ENCODE data around the gene TSR1.

The TSR1 gene

DNA sequence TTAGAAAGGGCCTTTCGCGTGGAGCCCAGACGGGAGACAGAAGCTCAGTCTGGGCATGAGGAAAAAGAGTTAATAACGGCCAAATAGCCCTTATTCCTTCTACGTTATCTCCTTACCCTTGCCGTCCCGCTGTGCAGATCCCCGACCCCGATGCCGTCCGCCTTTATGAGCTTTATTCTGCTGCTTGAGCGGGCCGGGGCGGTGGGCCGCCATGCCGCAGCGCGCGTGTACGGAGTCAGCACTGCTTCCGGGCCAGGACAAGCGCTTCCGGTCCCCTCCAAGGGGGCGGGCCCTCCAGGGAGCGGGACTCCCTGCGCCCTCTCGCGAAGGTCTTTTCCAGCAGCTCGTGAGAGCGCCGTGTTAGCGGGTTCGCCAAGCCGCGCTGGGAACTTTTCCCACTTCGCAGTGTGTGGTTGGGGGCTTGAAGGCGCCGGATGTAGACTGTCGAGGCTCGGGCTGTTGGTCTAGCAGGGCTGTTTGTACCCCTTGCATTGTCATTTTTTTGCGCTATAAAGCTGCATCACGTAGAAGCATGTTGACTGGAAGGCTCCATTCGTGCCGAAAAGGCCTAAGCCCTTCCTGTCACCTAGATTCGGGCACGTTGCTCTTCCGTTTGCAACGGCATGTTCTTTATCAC is at the start of gene TSR1:
Gene TSR1 (minus strand): TSS at position 243 of the 637 bp plus-strand sequence. CDS start 30 bp downstream, at position 213.
- DNase-seq = peak; percentile 95

DNA sequence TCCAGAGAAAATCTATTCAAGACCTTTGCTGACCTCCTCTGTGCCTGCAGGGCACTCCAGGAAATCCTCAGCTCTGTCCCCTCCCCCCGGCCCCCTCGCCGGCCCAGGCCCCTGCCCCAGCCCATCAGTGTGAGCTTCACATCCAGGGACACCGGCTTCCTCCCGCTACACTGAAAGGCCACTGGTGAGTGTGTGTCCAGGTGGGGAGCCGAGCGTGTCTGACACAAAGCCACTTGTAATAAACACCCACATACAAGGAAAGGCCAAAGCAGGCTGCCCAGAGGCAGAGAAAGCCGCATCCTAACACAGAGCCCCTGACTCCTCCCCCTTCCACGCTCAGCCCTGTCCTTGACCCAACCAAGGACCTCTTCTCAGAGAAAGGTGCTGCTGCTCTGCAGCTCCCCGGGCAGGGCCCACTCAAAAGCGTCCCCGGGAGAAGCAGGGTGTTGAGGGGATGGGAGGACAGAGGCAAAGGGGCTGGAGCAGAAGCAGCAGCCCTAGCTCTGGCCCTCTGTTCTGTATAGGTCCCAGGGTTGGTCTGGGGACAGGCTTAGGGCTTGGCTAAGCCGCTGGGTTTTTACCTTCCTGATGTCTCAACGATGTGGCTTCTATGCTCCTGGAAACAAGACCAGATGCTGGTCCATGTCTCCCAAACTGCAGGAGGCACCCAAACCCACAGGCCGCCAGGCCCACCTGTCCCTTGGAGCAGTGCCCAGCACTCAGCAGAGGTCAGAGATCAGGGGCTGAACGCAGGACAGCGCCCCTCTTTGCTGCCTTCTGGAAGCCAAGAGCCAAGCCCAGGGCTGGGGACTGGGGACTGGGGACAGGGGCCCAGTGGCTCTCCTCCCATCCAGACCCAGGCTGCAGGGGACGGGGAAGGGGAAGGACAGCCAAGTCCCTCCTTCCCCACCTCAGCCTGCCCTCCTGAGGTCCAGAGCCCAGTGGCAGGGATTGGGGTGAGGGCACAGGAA is 49.3 kb upstream of the TSR1 start:
- no peak for DNase-seq

DNA sequence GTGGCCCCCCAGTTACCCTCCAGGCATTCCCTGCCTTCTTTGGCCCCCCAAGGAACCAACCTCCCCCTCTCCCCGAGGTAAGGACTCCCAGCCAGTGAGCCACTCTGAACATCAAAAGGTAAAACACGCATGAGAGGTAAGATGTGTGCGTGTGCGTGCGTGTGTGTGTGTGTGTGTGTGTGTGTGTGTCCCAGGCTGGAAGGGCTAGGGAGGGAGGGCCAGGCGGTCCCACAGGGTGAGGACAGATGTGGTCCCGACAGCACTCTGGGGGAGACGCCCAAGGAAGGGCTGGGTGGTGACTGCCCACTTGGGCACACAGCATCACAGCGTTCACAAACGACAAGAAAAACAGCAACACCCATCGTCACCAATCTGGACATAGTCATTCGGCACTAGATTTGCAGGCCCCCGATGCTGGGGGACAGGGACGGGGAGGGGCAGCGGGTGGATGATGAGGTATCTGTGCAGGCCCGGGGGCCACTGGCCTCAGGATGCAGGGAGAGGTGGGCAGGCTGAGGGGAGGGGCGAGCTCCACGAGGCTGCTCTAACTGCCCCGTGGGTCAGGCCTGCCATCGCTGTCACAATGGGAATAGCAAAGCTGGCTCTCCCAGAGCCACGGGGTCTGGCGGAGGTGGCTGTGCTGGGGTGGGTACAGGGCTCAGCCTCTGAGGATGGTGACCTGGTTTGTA is 48.3 kb upstream of the TSR1 start:
- no peak for DNase-seq

DNA sequence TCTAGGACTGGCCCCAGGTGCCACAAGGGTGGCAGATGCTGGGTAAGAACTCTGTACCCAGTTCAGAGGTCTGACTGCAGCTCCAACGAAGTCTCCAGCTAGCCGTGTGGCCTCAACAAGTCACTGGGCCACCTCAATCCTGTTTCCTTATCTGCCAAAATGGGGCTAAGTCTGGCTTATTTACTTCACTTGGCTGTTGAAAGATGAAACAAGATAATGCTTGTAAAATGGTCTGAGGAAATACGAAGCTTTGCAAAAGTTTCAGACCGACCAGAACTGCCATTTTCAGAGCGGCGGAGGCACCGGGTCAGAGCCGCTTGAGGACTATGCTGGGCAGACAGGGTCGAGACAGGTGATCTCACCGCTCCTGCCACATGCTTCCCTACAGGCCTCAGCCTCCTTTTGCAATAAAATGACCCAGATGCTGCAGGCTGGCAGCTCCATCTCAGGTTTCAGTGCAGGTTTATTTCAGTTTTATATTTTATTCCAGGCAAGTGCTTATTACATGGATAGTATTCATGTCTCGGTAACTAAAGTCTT is 47.4 kb upstream of the TSR1 start:
- DNase-seq = no peak

DNA sequence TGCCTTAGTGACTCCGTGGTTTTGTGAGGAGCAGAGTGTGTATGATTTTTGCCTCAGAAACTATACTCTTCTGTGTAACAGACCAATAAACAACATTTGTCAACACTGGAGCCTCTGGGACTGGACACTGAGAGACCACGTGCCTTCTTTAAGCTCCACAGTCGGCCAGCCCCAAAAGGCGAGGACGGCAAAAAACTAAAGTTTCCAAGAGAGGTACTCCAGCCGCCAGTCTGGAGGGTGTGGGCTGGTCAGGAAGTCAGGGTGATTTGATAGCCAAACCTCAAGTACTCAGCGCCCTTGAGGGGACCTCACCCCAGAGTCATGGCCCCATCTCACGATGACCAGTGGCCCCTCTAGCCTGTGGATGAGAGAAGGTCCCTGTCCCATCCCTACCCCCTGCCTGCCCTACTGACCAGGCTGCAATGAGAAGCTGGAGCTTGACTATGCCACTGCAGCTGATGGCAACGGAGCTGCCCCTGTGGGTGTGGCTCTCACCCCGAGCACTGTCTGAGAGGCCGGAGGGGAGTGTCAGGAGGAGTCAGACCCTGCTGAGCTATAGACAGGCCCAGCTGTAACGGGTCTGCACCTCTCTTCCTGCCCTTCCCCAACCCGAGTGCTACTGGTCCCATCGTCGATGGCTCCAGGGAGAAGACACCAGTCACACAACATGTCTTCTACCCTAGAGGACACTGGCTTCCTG is 44.8 kb upstream of the TSR1 start:
- no peak for DNase-seq

DNA sequence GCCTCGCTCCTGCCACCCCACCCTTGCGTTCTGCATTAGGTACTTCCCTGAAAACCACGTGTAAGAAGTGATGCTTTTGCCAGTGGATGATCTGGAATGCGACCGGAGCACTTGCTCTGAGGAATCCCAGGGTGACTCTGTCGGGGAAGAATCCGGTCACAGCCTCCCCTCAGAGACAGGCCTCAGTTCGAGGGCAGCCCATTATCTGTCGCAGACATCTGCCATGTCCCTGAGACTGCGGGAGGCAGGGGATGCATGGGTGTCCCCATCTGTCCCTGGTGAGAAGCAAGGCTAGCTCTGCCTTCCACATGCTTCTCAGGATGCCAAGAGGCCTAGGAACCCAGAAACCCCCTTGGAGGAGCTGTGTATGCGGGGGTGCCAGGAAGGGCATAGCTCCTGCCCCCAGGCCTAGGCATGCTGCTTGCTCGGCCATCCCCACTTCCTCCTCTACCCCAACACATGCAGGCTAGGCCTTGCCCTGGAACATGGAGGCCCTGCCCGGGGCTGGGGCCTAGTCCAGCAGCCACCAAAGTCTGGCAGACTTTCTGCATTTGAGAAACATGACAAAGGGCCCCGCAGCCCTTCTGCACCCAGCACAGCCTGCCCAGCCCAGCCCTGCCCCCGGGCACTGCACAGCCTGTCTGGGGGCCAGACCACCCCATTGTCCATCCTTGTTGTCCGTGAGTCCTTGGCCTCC is 44.1 kb upstream of the TSR1 start:
- no peak for DNase-seq

DNA sequence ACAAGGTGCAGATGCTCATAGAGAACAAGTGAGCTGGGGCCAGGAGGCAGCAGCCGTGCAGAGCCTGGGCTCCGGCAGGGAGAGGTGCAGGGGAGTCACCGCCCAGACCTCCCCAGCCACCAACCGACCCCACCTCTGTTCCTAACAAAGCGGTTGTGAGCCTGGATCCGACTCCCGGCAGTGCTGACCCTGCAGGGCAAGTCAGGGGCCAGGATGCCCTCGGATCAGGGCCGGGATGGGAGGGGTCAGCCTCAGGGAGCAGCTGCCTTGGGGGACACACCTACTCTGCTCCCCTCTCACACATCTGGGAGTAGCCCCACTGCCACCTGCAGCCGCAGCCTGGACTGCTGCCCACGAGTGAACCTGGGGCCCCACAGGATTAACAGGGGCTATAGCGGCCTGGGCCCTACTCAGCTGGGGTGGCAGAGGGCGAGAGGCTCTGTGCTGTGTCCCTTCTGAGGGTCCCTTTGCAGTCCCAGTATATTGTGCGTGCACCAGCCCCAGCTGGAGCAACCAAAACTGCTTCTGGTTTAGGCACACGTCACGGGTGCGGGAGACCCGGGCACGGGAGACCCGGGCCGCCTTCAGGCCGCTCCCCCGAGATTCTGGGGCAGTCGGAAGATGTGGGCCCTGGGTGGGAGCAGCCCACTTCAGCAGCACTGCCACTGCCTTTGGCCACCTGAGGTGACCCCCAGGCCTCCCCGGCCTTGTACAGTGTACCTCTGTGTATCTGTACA is 43.4 kb upstream of the TSR1 start:
- DNase-seq = no peak

DNA sequence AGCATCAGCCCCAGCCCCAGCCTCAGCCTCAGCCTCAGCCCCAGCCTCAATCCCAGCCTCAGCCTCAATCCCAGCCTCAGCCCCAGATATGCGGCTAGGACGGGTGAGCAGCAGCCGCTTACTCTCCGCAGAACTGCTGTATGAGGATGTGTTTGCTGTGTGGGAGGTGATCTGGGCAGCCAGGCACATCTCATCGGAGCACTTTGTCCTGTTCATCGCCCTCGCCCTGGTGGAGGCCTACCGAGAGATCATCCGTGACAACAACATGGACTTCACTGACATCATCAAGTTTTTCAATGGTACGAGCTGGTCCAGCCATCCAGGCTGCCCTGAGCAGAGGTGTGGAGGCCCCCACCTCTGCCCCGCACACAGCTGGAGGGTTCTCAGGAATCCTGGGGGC is 42.6 kb upstream of the TSR1 start:
- DNase-seq = no peak

DNA sequence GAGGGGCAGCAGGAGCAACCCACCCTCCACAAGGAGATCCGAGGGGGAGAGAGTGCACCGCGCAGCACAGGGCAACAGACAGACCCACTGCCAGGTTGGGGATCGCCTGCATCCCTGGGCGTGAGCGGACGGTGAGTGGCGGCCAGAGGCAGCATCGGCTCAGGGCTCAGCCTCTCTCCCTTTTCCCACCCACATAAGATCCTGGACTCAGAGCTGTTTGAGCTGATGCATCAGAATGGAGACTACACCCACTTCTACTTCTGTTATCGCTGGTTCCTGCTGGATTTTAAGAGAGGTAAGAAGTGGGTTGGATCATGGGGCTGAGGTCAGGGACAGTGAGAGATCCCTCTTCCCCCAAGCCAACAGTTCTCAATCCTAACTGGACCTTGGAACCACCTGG is 41.4 kb upstream of the TSR1 start:
- no peak for DNase-seq

DNA sequence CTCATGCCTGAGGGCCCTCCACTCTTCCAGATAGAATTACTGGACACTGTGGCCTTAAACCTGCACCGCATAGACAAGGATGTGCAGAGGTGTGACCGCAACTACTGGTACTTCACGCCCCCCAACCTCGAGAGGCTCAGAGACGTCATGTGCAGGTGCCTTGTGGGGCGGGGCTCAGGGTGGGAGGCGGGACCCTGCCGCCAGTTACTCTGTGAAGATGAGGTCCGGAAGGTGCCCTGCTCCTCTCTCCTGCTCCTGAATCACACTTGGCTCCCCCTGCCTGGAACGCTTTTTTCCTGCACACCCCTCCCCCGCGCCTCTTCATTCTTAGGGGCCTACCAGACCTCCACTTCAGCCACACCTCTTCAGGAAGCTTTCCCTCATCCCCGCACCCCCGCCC is 39.9 kb upstream of the TSR1 start:
- DNase-seq = no peak

DNA sequence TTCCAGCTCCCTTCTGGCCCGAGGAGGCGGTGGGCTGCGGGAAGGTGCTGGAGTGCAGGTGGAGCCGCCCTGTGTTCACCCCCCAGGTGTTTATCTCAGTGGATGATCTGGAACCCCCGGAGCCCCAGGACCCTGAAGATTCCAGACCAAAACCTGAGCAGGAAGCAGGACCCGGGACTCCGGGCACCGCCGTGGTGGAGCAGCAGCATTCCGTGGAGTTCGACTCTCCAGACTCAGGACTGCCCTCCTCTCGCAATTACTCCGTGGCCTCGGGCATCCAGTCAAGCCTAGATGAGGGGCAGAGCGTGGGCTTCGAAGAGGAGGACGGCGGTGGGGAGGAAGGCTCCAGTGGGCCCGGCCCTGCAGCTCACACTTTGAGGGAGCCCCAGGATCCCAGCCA is 39.1 kb upstream of the TSR1 start:
- DNase-seq = no peak

DNA sequence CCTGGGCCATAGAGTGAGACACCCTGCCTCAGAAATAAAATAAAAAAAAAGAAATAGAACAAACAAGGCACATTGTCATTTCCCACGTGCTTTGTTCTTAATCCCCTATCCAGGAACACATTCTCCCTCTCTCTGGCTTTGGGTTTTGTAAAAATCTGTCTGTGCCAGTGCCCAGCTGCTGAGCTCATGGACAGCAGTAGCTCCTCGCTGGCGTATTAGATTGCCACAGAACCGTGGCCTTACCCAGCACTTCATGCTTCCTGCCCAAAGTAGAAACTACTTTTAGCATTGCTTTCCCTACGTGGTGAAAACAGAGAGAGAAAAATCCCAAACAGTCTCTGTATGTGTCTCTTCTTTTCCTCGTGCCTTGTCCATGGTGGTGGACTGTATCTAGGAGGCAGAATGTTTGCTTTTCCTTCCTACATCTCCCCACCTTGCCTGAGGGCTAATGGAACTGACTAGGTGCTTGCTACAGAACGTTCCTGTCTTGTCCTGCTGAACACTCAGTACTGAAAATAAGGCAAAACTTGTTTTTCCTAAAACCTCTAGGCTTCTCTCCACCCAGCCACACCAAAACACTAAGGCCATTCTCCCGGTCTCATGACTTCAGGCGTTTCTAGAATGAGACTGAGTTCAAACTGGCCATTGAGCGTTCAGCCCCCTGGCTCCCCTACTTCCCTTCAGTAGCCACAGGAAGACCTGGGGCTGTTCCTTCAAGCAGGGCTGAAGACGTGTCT is 38.5 kb upstream of the TSR1 start:
- no peak for DNase-seq

DNA sequence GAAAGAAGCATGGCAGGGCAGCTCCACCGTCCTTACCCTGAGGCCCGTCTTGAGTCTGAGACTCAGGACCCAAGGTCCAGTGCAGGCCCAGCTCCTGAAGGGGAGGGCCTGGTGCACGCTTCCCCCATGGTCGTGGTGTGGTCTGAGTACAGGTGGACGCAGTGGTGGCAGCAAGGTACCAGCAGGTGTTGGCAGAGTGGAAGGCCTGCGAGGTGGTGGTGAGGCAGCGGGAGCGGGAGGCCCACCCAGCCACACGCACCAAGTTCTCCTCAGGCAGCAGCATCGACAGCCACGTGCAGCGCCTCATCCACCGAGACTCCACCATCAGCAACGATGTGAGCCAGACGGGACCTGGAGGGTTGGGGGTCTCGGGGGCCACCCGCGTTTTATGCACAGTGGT is 36.9 kb upstream of the TSR1 start:
- no peak for DNase-seq

DNA sequence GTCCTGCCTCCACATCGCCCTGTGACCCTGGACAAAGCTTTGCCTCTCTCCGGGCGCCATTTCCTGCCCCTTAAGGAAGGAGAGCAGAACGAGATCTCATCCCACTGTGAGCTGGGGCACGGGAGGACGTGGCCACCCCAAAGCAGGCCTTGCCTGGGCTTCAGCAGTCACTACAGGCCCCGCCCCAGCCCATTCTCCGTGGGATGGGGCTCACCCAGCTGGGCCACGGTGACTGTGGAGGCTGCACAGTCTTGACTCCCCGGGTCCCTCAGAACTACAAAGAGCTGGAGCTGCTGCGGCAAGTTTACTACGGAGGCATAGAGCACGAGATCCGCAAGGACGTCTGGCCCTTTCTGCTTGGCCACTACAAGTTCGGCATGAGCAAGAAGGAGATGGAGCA is 36.4 kb upstream of the TSR1 start:
- no peak for DNase-seq

DNA sequence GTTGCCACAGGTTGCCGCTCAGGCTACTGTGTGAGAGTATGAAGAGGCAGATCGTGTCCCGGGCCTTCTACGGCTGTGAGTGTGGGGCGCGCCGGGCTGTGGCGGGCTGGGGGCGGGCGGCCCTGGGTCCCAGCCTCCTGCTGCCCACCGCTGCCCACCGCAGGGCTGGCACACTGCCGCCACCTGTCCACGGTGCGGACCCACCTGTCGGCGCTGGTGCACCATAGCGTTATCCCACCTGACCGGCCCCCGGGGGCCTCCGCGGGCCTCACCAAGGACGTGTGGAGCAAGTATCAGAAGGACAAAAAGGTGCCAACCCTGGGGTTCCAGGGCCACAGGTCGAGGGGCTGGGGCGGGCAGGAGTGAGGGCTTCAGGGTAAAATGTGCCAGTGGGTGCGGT is 35.9 kb upstream of the TSR1 start:
- DNase-seq = no peak

DNA sequence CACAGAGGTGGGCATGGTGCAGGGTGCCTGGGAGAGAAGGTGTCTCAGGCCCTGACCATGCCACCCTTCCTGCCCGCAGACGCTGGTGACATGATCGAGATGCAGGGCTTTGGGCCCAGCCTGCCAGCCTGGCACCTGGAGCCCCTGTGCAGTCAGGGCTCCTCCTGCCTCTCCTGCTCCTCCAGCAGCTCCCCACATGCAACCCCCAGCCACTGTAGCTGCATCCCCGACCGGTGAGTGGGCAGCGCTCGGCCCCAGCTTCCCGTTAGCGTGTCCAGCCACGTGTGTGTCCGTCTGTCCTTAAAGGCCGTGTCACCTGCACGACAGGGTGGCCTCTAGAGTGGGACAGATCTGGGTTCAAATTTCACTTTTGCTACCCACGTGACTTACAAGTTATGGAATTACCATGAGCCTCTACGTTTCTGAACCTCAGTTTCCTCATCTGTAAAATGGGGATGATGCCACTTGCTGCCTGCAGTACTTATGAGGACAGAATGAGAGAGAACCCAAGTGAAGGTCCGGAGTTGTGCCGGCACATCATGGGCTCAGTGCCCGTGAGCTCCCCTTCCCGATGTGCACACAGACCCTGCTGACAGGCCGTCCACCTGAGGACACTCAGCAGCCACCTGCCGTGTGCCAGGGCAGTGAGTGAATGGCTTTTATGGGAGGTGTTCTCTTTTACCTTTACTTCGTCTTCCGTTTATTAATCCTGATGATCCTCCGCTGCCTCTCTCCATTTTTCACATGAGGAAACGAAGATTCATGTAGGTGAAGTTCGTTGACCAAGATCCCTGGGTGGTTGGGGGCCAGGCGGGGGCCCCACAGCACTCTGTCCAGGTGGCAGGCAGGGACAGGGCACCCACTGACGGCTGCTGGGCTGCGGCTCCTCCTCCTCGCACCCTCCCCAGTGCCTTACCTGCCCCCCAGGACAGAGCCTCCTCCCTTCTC is 35.2 kb upstream of the TSR1 start:
- no peak for DNase-seq

DNA sequence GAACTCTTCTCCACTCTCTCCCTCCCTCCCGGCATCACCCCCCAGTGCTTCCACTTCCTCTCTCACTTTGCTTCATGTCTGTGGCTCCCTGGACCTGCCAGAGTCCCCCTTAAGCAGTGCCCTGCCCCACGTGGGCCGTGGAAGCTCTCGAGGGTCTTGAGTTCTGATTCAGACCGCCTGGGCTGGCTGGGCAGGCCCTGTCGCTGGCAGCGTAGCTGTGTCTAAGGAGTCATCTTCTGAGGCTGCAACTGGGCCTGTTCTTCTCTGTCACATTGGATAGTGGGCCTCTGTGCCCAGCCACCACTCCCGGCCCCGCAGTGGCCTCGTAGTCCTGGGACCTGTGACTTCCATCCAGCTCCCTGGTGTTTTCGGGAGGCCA is 33.9 kb upstream of the TSR1 start:
- no peak for DNase-seq

DNA sequence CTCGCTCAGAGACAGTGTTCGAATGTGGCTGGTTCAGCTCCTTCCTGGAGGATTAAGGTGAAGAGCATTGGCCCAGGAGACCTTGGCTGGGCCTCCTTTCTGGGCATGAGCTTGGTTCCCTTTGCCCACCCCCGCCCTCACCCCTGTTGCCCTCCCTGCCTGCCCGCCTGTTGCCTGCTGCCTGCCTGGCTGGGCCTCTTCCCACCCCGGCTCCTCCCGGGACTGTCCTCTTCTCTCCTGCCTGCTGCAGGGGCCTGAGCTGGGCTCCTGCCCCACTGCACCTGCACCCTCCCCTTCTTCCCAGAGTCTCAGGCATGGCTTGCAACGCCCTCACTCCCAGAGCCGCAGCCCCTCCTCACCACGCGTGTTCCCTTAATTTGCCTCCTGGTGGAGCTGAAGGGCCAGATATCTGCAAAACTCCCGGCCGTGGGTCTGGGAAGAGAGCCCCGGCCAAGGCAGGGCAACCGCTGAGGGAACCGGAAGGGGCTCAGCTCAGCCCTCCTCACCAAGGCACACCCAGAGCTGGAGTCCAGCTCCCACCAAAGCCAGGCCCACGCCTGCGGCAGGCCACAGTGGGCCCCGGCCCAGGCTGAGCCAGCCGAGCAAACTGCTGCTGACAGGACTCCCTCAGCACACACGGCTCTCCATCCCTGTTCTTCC is 33.4 kb upstream of the TSR1 start:
- no peak for DNase-seq

DNA sequence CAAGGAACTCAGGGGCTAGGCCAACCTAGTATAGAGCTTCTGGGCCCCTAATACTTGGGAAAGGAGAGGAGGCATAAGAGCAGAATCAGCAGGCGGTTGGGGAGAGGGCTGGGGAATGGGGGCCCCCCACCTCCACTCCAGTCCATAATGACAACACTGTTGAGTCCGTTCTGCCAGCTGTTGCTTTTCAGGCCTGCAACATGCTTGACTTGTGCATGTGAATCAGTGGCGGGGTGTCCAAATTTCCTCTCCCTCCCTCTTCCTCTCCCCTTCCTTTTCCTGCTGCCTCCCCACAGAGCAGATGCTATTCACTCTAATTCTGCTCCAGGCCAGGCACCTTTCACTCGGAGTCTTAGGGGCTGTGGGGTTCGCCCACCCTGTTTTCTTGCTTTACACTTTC is 32.8 kb upstream of the TSR1 start:
- no peak for DNase-seq
